Neuronal stem cell (in vitro differentiated cells): ENCODE measurements around the gene CDK11B. TPM values are rescaled to one million over a fixed set of nuclear protein-coding genes. Genes with fewer than 3 reads are reported as not detected.
"Not testable (repeated sequence)": the region's sequence is repeated elsewhere in the genome, so short reads cannot be mapped to it uniquely, and the experiment has no call there.

Source experiments
- DNase-seq: peaks from one replicate; pipeline ENCODE4 v3.0.0-alpha.2; 2013; ENCODE audit warnings: low spot score
- H2AFZ ChIP-seq: one replicate; pipeline ENCODE4 v1.6.1; 2013; ENCODE audit warnings: mild to moderate bottlenecking, low read length, inconsistent platforms
- H2AK5ac ChIP-seq: 2 replicates; pipeline ENCODE4 v1.6.1; 2013; ENCODE audit warnings: low read depth, mild to moderate bottlenecking, inconsistent platforms, low read length, moderate library complexity, mixed read lengths
- H2BK120ac ChIP-seq: 2 replicates; pipeline ENCODE4 v1.6.1; 2013; ENCODE audit warnings: low read depth, mild to moderate bottlenecking, inconsistent platforms, low read length, moderate library complexity, mixed read lengths
- H2BK12ac ChIP-seq: one replicate; pipeline ENCODE4 v1.6.1; 2013; ENCODE audit warnings: low read length, inconsistent platforms
- H2BK15ac ChIP-seq: 2 replicates; pipeline ENCODE4 v1.6.1; 2013; ENCODE audit warnings: mild to moderate bottlenecking, low read length, inconsistent platforms, mixed read lengths
- H2BK5ac ChIP-seq: one replicate; pipeline ENCODE4 v1.6.1; 2013; ENCODE audit warnings: inconsistent platforms, mild to moderate bottlenecking, low read length, moderate library complexity
- H3K14ac ChIP-seq: one replicate; pipeline ENCODE4 v1.6.1; 2013; ENCODE audit warnings: low read length, inconsistent platforms
- H3K18ac ChIP-seq: 2 replicates; pipeline ENCODE4 v1.6.1; 2013; ENCODE audit warnings: low read length, inconsistent platforms
- H3K23ac ChIP-seq: 2 replicates; pipeline ENCODE4 v1.6.1; 2013; ENCODE audit warnings: low read depth, mild to moderate bottlenecking, mixed read lengths, low read length, inconsistent platforms; ENCODE audit not compliant: poor library complexity
- H3K27ac ChIP-seq: replicated peaks from 3 replicates; pipeline ENCODE4 v1.5.1; 2013; ENCODE audit warnings: low read length, inconsistent platforms
- H3K27me3 ChIP-seq, 3 experiments: 2 replicates each; pipeline ENCODE4 v1.6.1; 2013; ENCODE audit warnings: low read length in 3 of 3, mild to moderate bottlenecking in 2 of 3, inconsistent platforms in 1 of 3, low read depth in 1 of 3, mixed read lengths in 1 of 3, moderate library complexity in 1 of 3; ENCODE audit not compliant: control insufficient read depth in 3 of 3, insufficient read depth in 3 of 3
- H3K36me3 ChIP-seq, 2 donors: replicated peaks in 1 of 2; 2 replicates each; pipeline ENCODE4 v1.6.1; 2013; ENCODE audit warnings: low read length in 2 of 2; ENCODE audit not compliant: control insufficient read depth in 2 of 2, insufficient read depth in 2 of 2
- H3K4ac ChIP-seq: 2 replicates; pipeline ENCODE4 v1.6.1; 2013; ENCODE audit warnings: inconsistent platforms, mild to moderate bottlenecking, low read length, moderate library complexity
- H3K4me1 ChIP-seq, 2 donors: 1 replicate in 1 of 2; 2 replicates in 1 of 2; pipeline ENCODE4 v1.6.1; 2013; ENCODE audit warnings: low read length in 2 of 2, low read depth in 1 of 2; ENCODE audit not compliant: control insufficient read depth in 2 of 2, insufficient read depth in 1 of 2
- H3K4me2 ChIP-seq: one replicate; pipeline ENCODE4 v1.6.1; 2013; ENCODE audit warnings: mild to moderate bottlenecking, low read length, inconsistent platforms; ENCODE audit not compliant: insufficient read depth, poor library complexity, severe bottlenecking
- H3K4me3 ChIP-seq, 2 donors: 2 replicates each; pipeline ENCODE4 v1.5.1; 2013; ENCODE audit warnings: low read length in 2 of 2, mild to moderate bottlenecking in 2 of 2, inconsistent platforms in 1 of 2, moderate library complexity in 1 of 2
- H3K79me1 ChIP-seq: one replicate; pipeline ENCODE4 v1.6.1; 2013; ENCODE audit warnings: low read depth, mild to moderate bottlenecking, inconsistent platforms, low read length, moderate library complexity
- H3K9ac ChIP-seq: one replicate; pipeline ENCODE4 v1.6.1; 2013; ENCODE audit warnings: mild to moderate bottlenecking, low read depth, low read length, inconsistent platforms; ENCODE audit not compliant: poor library complexity
- H3K9me3 ChIP-seq, 2 donors: replicated peaks in 1 of 2; 2 replicates each; pipeline versions ENCODE3 to v1.6.1; 2013; ENCODE audit warnings: low read length in 2 of 2, mild to moderate bottlenecking in 2 of 2, inconsistent platforms in 1 of 2, low read depth in 1 of 2, mixed read lengths in 1 of 2, moderate library complexity in 1 of 2; ENCODE audit not compliant: control insufficient read depth in 2 of 2, insufficient read depth in 1 of 2
- H4K8ac ChIP-seq: one replicate; pipeline ENCODE4 v1.6.1; 2013; ENCODE audit warnings: low read depth, mild to moderate bottlenecking, inconsistent platforms, low read length, moderate library complexity
- H4K91ac ChIP-seq: one replicate; pipeline ENCODE4 v1.6.1; 2013; ENCODE audit warnings: low read length, low read depth, mild to moderate bottlenecking, inconsistent platforms; ENCODE audit not compliant: poor library complexity
- WGBS, 2 donors: extraction: QIAGEN DNeasy Blood & Tissue Kit; methylation state at CpG; one replicate each; pipeline ENCODE4 v1.1.7; 2013; ENCODE audit warnings: missing lambda C conversion rate in 2 of 2, mixed read lengths in 1 of 2; ENCODE audit not compliant: insufficient read length in 2 of 2, insufficient replicate concordance in 1 of 2; ENCODE audit errors: extremely low coverage in 2 of 2; 5-methylcytosine and 5-hydroxymethylcytosine counted together
- polyA plus RNA-seq, 2 experiments: library from polyadenylated mRNA; stranded (reverse); fragments of 200-250 nt; gene quantifications; one replicate each; pipeline ENCODE4 v1.2.3, GENCODE V29; 2013

The CDK11B gene
- polyA plus RNA-seq (2013, experiment 1 of 2), result 40.1 TPM
- 41.3 TPM for polyA plus RNA-seq (2013, experiment 2 of 2)

GRCh38 chr1:1658583-1659549 lies at the start of gene CDK11B:
Gene CDK11B, minus strand, starts transcription at chr1:1659004. Its CDS starts 1,519 bp downstream, at chr1:1657485.
- Histone ChIP-seq H2BK5ac (peak within 1 kb of the TSS; percentile 99), H2BK12ac (peak within 1 kb of the TSS; percentile 73), H2AFZ (peak within 1 kb of the TSS; percentile 82), H3K4me3 (peak within 1 kb of the TSS; percentile 51 to 90), H3K18ac (peak within 1 kb of the TSS; percentile 99), H4K8ac (peak within 1 kb of the TSS; percentile 82), H3K27ac (peak within 1 kb of the TSS; percentile 100), H3K4me2 (peak within 1 kb of the TSS; percentile 40), H2BK120ac (peak within 1 kb of the TSS; percentile 81), H3K36me3 (peaks cover 10 to 40% of the 10 kb centered on the region in 2 donors), H3K9ac (peak within 1 kb of the TSS; percentile 60), H3K14ac (peak within 1 kb of the TSS; percentile 98)
- not testable (repeated sequence) for H3K4me1 ChIP-seq, H3K9me3 ChIP-seq, H3K27me3 ChIP-seq, H3K23ac ChIP-seq, H3K4ac ChIP-seq, H2BK15ac ChIP-seq, H3K79me1 ChIP-seq, H4K91ac ChIP-seq, H2AK5ac ChIP-seq
- DNase-seq, result peak; percentile 92
- no CpG with 5 or more reads among the region's 96 CpGs for WGBS, 2 donors

- WGBS, 2 donors, result no CpG with 5 or more reads among the region's 20 CpGs
Observed at GRCh38 chr1:1707897-1708296, 49.1 kb upstream of the CDK11B start.

GRCh38 chr1:1707241-1707640 lies 48.4 kb upstream of the CDK11B start:
- H3K4me3 ChIP-seq, H2AK5ac ChIP-seq, H3K9me3 ChIP-seq, H2BK15ac ChIP-seq, H2BK12ac ChIP-seq, H3K36me3 ChIP-seq, DNase-seq, H4K91ac ChIP-seq, H3K9ac ChIP-seq, H3K27ac ChIP-seq, H3K18ac ChIP-seq, H3K4me1 ChIP-seq, H3K4me2 ChIP-seq, H3K4ac ChIP-seq, H2BK120ac ChIP-seq, H2BK5ac ChIP-seq, H3K27me3 ChIP-seq, H3K79me1 ChIP-seq, H3K14ac ChIP-seq, H4K8ac ChIP-seq, H2AFZ ChIP-seq, H3K23ac ChIP-seq: not testable (repeated sequence)
- WGBS, 2 donors, result no CpG with 5 or more reads among the region's 23 CpGs

More at GRCh38 chr1:1707897-1708296, 49.1 kb upstream of the CDK11B start:
- H3K9ac ChIP-seq, H2BK12ac ChIP-seq, H3K23ac ChIP-seq, H2BK15ac ChIP-seq, H4K8ac ChIP-seq, H3K36me3 ChIP-seq, H3K79me1 ChIP-seq, H3K9me3 ChIP-seq, H3K4me1 ChIP-seq, H3K27me3 ChIP-seq, H3K4me2 ChIP-seq, H3K4me3 ChIP-seq, H3K18ac ChIP-seq, H2BK120ac ChIP-seq, H2AFZ ChIP-seq, H3K4ac ChIP-seq, H3K14ac ChIP-seq, H2BK5ac ChIP-seq, H2AK5ac ChIP-seq, DNase-seq, H3K27ac ChIP-seq, H4K91ac ChIP-seq: not testable (repeated sequence)

GRCh38 chr1:1705623-1706022 lies 46.8 kb upstream of the CDK11B start:
- H4K8ac ChIP-seq, H3K23ac ChIP-seq, H3K4me1 ChIP-seq, H3K4me2 ChIP-seq, H3K9me3 ChIP-seq, H2BK12ac ChIP-seq, DNase-seq, H3K18ac ChIP-seq, H2BK5ac ChIP-seq, H3K9ac ChIP-seq, H2AFZ ChIP-seq, H3K79me1 ChIP-seq, H4K91ac ChIP-seq, H2AK5ac ChIP-seq, H3K4ac ChIP-seq, H2BK15ac ChIP-seq, H3K14ac ChIP-seq, H3K36me3 ChIP-seq, H3K4me3 ChIP-seq, H3K27me3 ChIP-seq, H3K27ac ChIP-seq, H2BK120ac ChIP-seq: not testable (repeated sequence)
- WGBS, 2 donors, result no CpG with 5 or more reads among the region's 10 CpGs
